PFSK-1 (cell line): ENCODE results near the gene APBA2.

ENCODE experiments used
- FOXP2 ChIP-seq: optimal IDR thresholded peaks from 2 replicates; pipeline ENCODE3; 2011; ENCODE audit warnings: borderline replicate concordance, control low read depth, inconsistent platforms; ENCODE audit not compliant: insufficient read depth; ENCODE audit errors: extremely low read length, extremely low read depth
- POLR2AphosphoS5 ChIP-seq: IDR thresholded peaks from 2 replicates; pipeline ENCODE4 v1.6.1; 2012; ENCODE audit warnings: low read depth, mild to moderate bottlenecking, control low read depth, low read length, moderate library complexity
- SIN3A ChIP-seq: IDR thresholded peaks from 2 replicates; pipeline ENCODE4 v1.6.1; 2012; ENCODE audit warnings: mild to moderate bottlenecking, low read length, moderate library complexity, borderline replicate concordance; ENCODE audit not compliant: insufficient read depth
- TAF1 ChIP-seq: IDR thresholded peaks from 2 replicates; pipeline ENCODE4 v1.6.1; 2012; ENCODE audit warnings: low read length, control low read depth, borderline replicate concordance; ENCODE audit not compliant: insufficient read depth
- TF ChIP-seq, protein P1 (sequence below), 2 experiments: IDR thresholded peaks; 2 replicates each; pipeline versions ENCODE4 v1.6.1 to v1.8.0; 2011 to 2012; ENCODE audit warnings: low read depth in 2 of 2, low read length in 2 of 2, control low read depth in 1 of 2, inconsistent platforms in 1 of 2, mild to moderate bottlenecking in 1 of 2, moderate library complexity in 1 of 2; ENCODE audit not compliant: insufficient read depth in 1 of 2

- TF ChIP-seq POLR2AphosphoS5 (no peak), TAF1 (no peak), FOXP2 (no peak), SIN3A (no peak)
- TF ChIP-seq, protein P1, sequence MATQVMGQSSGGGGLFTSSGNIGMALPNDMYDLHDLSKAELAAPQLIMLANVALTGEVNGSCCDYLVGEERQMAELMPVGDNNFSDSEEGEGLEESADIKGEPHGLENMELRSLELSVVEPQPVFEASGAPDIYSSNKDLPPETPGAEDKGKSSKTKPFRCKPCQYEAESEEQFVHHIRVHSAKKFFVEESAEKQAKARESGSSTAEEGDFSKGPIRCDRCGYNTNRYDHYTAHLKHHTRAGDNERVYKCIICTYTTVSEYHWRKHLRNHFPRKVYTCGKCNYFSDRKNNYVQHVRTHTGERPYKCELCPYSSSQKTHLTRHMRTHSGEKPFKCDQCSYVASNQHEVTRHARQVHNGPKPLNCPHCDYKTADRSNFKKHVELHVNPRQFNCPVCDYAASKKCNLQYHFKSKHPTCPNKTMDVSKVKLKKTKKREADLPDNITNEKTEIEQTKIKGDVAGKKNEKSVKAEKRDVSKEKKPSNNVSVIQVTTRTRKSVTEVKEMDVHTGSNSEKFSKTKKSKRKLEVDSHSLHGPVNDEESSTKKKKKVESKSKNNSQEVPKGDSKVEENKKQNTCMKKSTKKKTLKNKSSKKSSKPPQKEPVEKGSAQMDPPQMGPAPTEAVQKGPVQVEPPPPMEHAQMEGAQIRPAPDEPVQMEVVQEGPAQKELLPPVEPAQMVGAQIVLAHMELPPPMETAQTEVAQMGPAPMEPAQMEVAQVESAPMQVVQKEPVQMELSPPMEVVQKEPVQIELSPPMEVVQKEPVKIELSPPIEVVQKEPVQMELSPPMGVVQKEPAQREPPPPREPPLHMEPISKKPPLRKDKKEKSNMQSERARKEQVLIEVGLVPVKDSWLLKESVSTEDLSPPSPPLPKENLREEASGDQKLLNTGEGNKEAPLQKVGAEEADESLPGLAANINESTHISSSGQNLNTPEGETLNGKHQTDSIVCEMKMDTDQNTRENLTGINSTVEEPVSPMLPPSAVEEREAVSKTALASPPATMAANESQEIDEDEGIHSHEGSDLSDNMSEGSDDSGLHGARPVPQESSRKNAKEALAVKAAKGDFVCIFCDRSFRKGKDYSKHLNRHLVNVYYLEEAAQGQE (IDR thresholded peaks at IDR 0.05; ENCODE audit: insufficient read depth in 1 of 2, low read depth in 2 of 2, low read length in 2 of 2), result no peak
Observed at GRCh38 chr15:29130476-29130875, 244.7 kb downstream of the APBA2 start.
